Measurements from ENCODE around the gene BCAR3.

Gene BCAR3

DNA sequence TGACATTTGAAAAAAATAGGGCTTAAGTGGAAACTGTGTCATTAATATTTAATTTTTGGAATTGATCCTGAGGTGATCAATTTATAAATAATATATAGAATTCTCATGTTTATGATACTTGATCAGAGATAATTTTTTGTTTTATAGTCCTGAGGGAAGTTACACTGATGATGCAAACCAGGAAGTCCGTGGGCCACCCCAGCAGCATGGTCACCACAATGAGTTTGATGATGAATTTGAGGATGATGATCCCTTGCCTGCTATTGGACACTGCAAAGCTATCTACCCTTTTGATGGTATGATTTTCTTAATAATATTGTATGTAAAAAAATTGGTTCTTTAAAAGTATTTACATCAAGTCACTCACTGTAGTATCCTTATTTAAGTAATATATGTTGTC lies 132.5 kb downstream of the BCAR3 start:
- no peak for DNase-seq (ENCODE audit: low read depth, low spot score)

GRCh38 chr1:93546162-93546863 lies 135.3 kb downstream of the BCAR3 start:
- no peak for DNase-seq (ENCODE audit: low read depth, low spot score)

- no peak for DNase-seq (ENCODE audit: low read depth, low spot score)
Measured at GRCh38 chr1:93542398-93542797, 139.2 kb downstream of the BCAR3 start.

GRCh38 chr1:93541045-93541444 lies 140.6 kb downstream of the BCAR3 start:
- no peak for DNase-seq (ENCODE audit: low read depth, low spot score)

DNA sequence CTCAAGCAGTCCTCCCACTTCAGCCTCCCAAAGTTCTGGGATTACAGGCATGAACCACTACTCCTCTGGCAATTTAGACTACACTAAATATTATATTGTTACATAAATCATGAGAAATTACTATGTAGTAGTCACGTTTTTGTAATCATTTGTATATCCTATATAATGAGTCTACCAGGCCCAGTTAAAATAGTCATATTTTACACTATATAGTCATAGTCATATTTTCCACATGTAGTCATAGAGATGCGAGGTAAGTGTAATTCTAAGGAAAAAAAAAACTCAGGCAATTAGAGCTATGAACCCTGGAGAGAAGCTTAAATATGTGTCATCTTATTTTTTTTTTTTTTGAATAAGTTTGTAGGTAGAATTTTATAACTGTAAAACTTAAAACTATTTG lies 143.7 kb downstream of the BCAR3 start:
- no peak for DNase-seq (ENCODE audit: low read depth, low spot score)

DNA sequence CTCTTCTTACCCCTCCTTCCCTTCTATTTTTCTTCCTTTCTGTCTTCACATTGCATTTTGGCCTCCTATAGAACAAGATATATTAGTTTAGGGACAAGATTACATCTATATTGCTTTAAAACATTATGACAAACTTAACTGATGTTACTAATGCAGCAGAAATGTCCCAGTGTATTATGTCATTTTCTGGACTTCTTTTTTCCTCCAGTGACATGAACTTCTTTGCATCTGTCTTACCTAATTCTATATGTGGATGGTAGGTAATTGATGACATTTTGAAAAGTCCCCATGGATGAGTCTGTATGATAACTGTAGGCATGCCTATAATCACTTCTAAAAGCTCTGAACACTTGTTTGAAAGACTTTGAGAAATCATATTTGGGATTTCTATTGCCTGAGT lies 144.2 kb downstream of the BCAR3 start:
- DNase-seq (ENCODE audit: low read depth, low spot score), result no peak

DNA sequence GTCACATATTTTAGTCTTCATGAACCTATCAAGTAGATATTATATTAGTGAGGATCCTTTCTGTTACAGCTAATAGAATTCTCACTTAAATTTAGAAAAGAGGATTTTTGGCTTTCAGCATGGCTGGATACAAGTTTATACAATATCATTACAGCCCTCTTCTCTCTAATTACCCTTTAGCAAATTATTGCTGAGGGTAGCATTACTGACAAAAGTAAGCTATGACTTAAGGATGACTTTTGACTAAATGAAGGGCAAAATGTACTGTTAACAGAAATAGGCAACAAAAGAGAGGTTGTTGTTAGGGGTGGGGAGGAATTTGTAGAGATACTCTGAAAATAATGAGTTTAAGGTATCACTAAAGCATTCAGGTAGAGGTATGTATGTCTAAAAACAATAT lies 148.0 kb downstream of the BCAR3 start:
- no peak for DNase-seq (ENCODE audit: low read depth, low spot score)

GRCh38 chr1:93532780-93533378 lies 148.8 kb downstream of the BCAR3 start:
- no peak for DNase-seq (ENCODE audit: low read depth, low spot score)

DNA sequence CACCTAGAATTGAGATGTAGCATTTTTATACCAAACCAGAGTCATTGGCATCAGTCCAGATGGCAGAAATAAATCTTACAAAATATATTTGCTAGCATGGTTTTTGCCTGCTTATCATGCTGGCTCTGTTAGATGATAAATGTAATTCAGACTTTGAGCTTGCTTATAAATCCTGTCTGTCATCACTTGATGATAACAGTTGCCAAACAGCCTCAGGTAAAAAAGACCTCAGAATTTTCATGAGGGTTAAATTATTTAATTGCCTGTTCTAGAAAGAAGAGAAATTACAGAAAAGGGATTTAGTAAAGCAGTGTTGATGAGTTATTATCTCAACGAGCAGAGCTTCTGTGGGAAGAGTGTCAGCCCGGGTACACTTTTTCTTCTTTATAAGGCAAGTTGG lies 150.4 kb downstream of the BCAR3 start:
- DNase-seq (ENCODE audit: low read depth, low spot score), result no peak

DNA sequence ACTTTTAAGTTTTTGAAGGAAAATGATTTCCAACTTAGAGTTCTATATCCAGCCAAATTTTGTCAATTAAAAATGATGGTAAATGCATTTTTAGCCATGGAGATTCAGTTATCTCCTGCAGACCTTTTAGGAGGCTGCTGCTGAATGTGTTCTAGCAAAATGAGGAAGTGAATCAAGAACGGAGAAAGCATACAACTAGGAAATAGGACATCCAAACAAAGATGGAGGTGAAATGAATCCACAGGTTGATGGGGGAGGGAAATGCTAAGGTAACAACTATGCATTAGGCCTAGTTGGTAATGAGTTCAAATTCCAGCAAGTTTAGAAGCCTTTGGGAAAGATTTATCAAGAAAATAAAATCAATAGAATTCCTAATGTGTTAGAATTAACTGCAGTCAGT lies 153.2 kb downstream of the BCAR3 start:
- DNase-seq (ENCODE audit: low read depth, low spot score), result no peak

GRCh38 chr1:93526431-93526830 lies 155.2 kb downstream of the BCAR3 start:
- DNase-seq (ENCODE audit: low read depth, low spot score), result no peak

DNA sequence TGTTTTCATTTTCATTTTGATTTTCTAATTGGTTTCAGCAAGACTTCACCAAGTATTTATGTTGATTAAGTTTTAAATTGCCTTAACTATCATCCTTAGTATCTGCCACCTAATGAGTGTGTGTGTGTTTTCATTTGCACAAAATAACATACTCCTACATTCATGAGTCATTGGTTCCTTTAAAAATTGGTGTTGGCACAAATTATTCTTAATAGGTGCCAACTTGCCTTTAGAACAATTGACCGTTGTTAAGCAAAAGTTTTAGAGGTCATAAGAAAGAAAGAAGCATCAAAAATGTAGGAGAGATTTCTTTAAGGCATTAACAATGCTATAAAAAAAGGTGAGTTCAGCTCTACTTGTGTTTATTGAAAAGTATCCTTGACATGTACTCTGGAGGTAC lies 156.2 kb downstream of the BCAR3 start:
- no peak for DNase-seq (ENCODE audit: low read depth, low spot score)

DNA sequence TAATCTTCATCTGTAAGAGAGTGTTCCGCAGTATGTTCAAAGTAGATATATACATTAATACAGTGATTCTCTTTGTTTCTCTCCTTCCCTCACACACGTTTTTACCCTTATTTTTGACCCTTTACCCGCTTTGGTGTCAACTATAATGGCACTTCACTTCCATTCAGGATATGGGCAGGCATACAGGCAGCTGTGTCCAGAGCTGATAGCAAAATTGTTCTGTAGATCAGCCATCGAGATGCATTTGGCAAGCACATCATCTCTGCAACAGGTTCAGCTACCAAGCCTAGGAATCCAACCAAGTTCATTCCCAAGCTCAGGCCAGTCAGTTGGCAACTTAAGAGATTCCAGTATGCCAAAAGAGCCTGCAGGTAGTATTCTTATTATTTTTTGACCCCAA lies 158.9 kb downstream of the BCAR3 start:
- DNase-seq (ENCODE audit: low read depth, low spot score), result no peak

DNA sequence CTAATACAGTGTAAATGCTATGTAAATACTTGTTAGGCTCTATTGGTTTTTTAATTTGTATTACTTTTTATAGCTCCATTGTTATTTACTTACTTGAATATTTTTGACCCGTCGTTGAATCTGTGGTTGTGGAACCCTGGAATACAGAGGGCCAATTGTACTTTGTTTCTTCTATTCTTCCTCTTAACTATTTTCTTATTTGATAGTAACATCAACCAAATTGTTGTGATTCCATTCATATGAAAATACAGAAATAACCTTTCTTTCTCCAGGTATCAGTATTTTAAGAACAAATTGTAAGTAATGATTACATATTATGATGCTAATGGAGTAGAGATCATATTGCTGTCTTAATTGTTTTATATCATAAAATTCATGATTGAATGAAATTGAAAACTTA lies 160.0 kb downstream of the BCAR3 start:
- no peak for DNase-seq (ENCODE audit: low read depth, low spot score)

DNA sequence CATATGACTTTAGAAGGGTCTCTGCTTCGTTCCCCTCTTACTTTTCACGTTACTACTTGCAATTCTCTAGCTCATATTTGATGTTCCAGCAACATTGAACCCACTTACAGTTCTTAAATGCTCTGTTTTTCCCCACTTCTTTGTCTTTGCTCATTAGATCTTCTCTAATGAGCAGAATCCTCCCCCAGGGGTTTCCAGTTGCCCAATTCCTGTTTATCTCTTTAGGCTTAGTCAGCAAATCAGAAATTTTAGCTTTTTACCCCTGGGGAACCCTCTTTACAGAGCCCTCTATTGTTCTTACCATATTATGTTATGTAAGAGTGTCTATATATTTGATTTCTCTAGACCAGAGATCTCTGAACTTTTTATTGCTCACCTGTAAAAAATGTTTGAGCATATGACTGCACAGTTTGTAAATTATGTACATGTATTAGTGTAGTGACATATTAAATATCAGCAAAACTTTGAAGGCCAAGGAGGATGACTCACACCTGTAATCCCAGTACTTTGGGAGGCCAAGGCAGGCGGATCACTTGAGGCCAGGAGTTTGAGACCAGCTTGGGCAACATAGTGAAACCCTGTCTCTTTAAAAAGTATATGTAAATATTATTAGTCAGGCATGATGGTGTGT lies 162.3 kb downstream of the BCAR3 start:
- no peak for DNase-seq (ENCODE audit: low read depth, low spot score)

DNA sequence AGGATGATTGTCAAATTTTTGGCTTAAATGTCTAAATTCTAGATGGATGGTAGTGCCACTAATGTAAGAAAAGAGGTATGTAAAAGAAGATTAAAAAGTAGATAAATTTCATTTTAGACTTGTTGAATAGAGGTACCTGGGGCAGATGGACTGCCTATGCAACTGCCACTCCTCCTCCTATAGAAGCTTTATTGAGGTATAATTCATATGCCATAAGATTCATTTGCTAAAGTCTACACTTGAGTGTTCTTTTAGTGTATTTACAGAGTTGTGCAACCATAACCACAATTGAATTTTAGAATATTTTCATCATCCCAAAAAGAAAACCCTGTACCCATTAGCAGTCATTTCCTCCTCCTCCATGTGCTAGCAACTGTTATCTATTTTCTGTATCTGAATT lies 163.1 kb downstream of the BCAR3 start:
- no peak for DNase-seq (ENCODE audit: low read depth, low spot score)

- DNase-seq (ENCODE audit: low read depth, low spot score), result no peak
Measured at GRCh38 chr1:93516164-93516563, 165.5 kb downstream of the BCAR3 start.

Data from brain pericyte (primary cell).